Measurements from ENCODE around the gene NAA60.

NAA60 gene

DNA sequence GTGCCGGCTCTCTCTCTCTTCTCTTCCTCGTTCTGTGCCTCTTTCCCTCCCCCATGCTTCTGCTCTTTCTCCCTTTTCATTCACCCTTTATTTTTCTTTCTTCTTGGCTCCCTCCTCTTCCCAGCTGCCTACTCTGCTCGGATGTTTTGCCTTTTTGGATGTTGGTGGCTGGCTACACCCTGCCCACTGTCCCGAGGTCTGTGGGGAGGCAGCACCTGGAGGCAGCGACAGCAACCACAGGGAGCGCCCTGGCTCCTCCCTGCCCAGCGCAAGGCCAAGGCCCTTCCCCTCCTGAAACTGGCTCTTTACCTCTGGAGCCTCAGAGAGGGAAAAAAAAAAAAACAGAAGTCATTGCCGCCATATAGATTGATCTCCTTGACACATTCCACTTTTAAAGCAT lies 77.4 kb downstream of the NAA60 start:
- no peaks in the 10 kb centered on the region for H3K9me3 ChIP-seq (ENCODE audit: control insufficient read depth, insufficient read depth, low read depth, low read length)
- no peak overlapping the region for H3K27ac ChIP-seq (ENCODE audit: extremely low read depth, low read depth, low read length)
- H3K4me1 ChIP-seq (ENCODE audit: control insufficient read depth, insufficient read depth, low read length) = no peaks in the 10 kb centered on the region
- H3K4me3 ChIP-seq (ENCODE audit: low read depth, low read length) = no peak overlapping the region
- TF ChIP-seq SP2 (tag by site-specific recombination; IDR thresholded peaks at IDR 0.05) (no peak), ZNF433 (tag by site-specific recombination; IDR thresholded peaks at IDR 0.05; ENCODE audit: low read depth) (no peak), EGR2 (tag by site-specific recombination; IDR thresholded peaks at IDR 0.05; ENCODE audit: low read depth) (no peak), KLF1 (tag by site-specific recombination; IDR thresholded peaks at IDR 0.05) (no peak), ZNF610 (tag by site-specific recombination; IDR thresholded peaks at IDR 0.05; ENCODE audit: borderline replicate concordance) (no peak), ZNF266 (tag by site-specific recombination; IDR thresholded peaks at IDR 0.05; ENCODE audit: low read depth) (no peak), ZNF561 (tag by site-specific recombination; IDR thresholded peaks at IDR 0.05; ENCODE audit: borderline replicate concordance) (no peak), ZNF155 (tag by site-specific recombination; IDR thresholded peaks at IDR 0.05) (no peak), WT1 (tag by site-specific recombination; IDR thresholded peaks at IDR 0.05) (no peak), ZNF830 (tag by site-specific recombination; IDR thresholded peaks at IDR 0.05; ENCODE audit: low read depth) (no peak), GFI1B (tag by site-specific recombination; IDR thresholded peaks at IDR 0.05) (no peak), HOXD13 (CRISPR knock-in tag; IDR thresholded peaks at IDR 0.05; ENCODE audit: borderline replicate concordance) (no peak), ZNF174 (tag by site-specific recombination; IDR thresholded peaks at IDR 0.05) (no peak), ZBTB49 (tag by site-specific recombination; IDR thresholded peaks at IDR 0.05; ENCODE audit: low read depth) (no peak), ZNF341 (tag by site-specific recombination; IDR thresholded peaks at IDR 0.05; ENCODE audit: low read depth) (no peak), AEBP2 (tag by site-specific recombination; IDR thresholded peaks at IDR 0.05; ENCODE audit: borderline replicate concordance) (no peak)
- ChIA-PET CTCF (interaction anchor here (0.6 kb wide), 1 partner anchor 558 kb away, joined by 3 read pairs; no protein-coding TSS in a partner anchor), POLR2A (interaction anchor here (0.6 to 0.7 kb wide), 2 partner anchors 89 to 768 kb away, joined by 3 read pairs; no protein-coding TSS in a partner anchor)
- peaks cover 13 to 80% of the 10 kb centered on the region in 2 experiments; a peak in 2 of 3 replicates for H3K36me3 ChIP-seq (ENCODE audit: control insufficient read depth in 2 of 2, insufficient read depth in 1 of 2, low read length in 2 of 2)

DNA sequence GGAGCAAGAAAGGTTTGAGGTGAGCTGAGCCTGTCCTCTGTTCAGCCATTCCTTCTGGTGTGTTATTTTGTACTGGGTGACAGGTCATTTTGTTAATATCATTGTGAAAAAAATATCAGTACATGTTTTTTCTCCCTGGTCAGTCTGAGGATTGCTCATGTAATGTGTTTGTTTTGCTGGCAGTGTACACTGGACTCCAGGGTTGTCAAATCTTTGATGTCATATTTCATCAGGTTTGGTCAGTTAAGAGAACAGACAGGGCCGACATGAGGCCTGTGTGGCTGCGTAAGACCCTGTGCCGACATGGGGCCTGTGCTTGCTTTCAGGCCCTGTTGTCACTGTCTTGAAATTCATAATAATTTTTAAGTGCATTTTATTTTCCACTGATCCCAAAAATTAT lies 79.8 kb downstream of the NAA60 start:
- Histone ChIP-seq H3K4me1 (ENCODE audit: control insufficient read depth, insufficient read depth, low read length) (no peaks in the 10 kb centered on the region), H3K27ac (ENCODE audit: extremely low read depth, low read depth, low read length) (no peak overlapping the region), H3K4me3 (ENCODE audit: low read depth, low read length) (no peak overlapping the region), H3K9me3 (ENCODE audit: control insufficient read depth, insufficient read depth, low read depth, low read length) (no peaks in the 10 kb centered on the region), H3K36me3 (ENCODE audit: control insufficient read depth in 2 of 2, insufficient read depth in 1 of 2, low read length in 2 of 2) (peaks cover 13 to 79% of the 10 kb centered on the region in 2 experiments; a peak in 2 of 3 replicates)
- TF ChIP-seq ZBTB8A (tag by site-specific recombination; IDR thresholded peaks at IDR 0.05) = no peak
- TF ChIP-seq ZNF544 (tag by site-specific recombination; IDR thresholded peaks at IDR 0.05) = no peak
- no peak for TF ChIP-seq ZSCAN23 (tag by site-specific recombination; IDR thresholded peaks at IDR 0.05)
- no peak for TF ChIP-seq ZBTB48 (tag by site-specific recombination; IDR thresholded peaks at IDR 0.05)
- no peak for TF ChIP-seq ZNF221 (tag by site-specific recombination; IDR thresholded peaks at IDR 0.05; ENCODE audit: borderline replicate concordance)
- TF ChIP-seq ZNF610 (tag by site-specific recombination; IDR thresholded peaks at IDR 0.05; ENCODE audit: borderline replicate concordance) = no peak
- TF ChIP-seq IKZF3 (tag by site-specific recombination; IDR thresholded peaks at IDR 0.05) = no peak
- TF ChIP-seq ZNF426 (tag by site-specific recombination; IDR thresholded peaks at IDR 0.05) = no peak
- TF ChIP-seq ZNF571 (tag by site-specific recombination; IDR thresholded peaks at IDR 0.05) = no peak
- no peak for TF ChIP-seq ZNF266 (tag by site-specific recombination; IDR thresholded peaks at IDR 0.05; ENCODE audit: low read depth)
- TF ChIP-seq ZFP37 (tag by site-specific recombination; IDR thresholded peaks at IDR 0.05) = no peak
- TF ChIP-seq SCRT2 (tag by site-specific recombination; IDR thresholded peaks at IDR 0.05) = no peak
- TF ChIP-seq TRIM28 (IDR thresholded peaks at IDR 0.05; ENCODE audit: borderline replicate concordance, low read length) = no peak
- TF ChIP-seq KLF9 (tag by site-specific recombination; IDR thresholded peaks at IDR 0.05; ENCODE audit: low read depth) = no peak
- CTCF ChIA-PET = no interaction called here
- POLR2A ChIA-PET = no interaction called here

All from HEK293 (cell line).